IMR-90 (cell line): Measurements from ENCODE around the gene BCAS2. TPM values are rescaled to one million over a fixed set of nuclear protein-coding genes. Genes with fewer than 3 reads are reported as not detected.

ENCODE experiments used
- ATAC-seq: fragments of 200-7000 bp; cut with Tn5 transposase; 2 replicates; pipeline ENCODE4 v1.9.1; 2020; ENCODE audit warnings: low read depth, mild to moderate bottlenecking, moderate library complexity
- BruUV-seq: library from RNA; stranded (reverse); fragments of 400-500 nt; replicated peaks from 2 replicates; lab custom pipeline; 2021; lab: Mats Ljungman, UMichigan
- CTCF ChIA-PET: fragments of 300-600 bp; formaldehyde crosslinking; extraction: SDS; loops from one replicate; lab custom pipeline; 2021; ENCODE audit warnings: antibody characterized with exemption; lab: Yijun Ruan, JAX
- POLR2A ChIA-PET: fragments of 300-600 bp; sonication (Branson Sonifier 250); formaldehyde crosslinking; loops from one replicate; lab custom pipeline; 2022; ENCODE audit warnings: antibody characterized with exemption; ENCODE audit not compliant: unreplicated experiment; lab: Charles Lee
- DNase-seq: peaks from one replicate; pipeline ENCODE4 v3.0.0; 2013
- H2AFZ ChIP-seq: replicated peaks from 2 replicates; pipeline ENCODE3; 2013; ENCODE audit warnings: low read length, mild to moderate bottlenecking; ENCODE audit not compliant: poor library complexity
- H2AK5ac ChIP-seq: 2 replicates; pipeline ENCODE4 v1.6.1; 2013; ENCODE audit warnings: low read depth, low read length, inconsistent platforms
- H2AK9ac ChIP-seq: replicated peaks from 2 replicates; pipeline ENCODE3; 2013; ENCODE audit warnings: mild to moderate bottlenecking, low read depth, low read length, moderate library complexity; ENCODE audit not compliant: poor library complexity
- H2BK120ac ChIP-seq: 2 replicates; pipeline ENCODE4 v1.6.1; 2013; ENCODE audit warnings: low read depth, low read length, inconsistent platforms
- H2BK15ac ChIP-seq: 3 replicates; pipeline ENCODE4 v1.6.1; 2013; ENCODE audit warnings: low read depth, low read length, inconsistent platforms
- H2BK20ac ChIP-seq: 2 replicates; pipeline ENCODE4 v1.6.1; 2013; ENCODE audit warnings: low read depth, mild to moderate bottlenecking, inconsistent platforms, low read length, moderate library complexity
- H2BK5ac ChIP-seq: 2 replicates; pipeline ENCODE4 v1.6.1; 2013; ENCODE audit warnings: mild to moderate bottlenecking, low read depth, low read length, inconsistent platforms; ENCODE audit not compliant: poor library complexity, severe bottlenecking
- H3K14ac ChIP-seq: replicated peaks from 2 replicates; pipeline ENCODE4 v1.6.1; 2013; ENCODE audit warnings: low read depth, low read length, inconsistent platforms
- H3K18ac ChIP-seq: 2 replicates; pipeline ENCODE4 v1.6.1; 2013; ENCODE audit warnings: low read depth, low read length, control low read depth
- H3K23ac ChIP-seq: 2 replicates; pipeline ENCODE4 v1.6.1; 2013; ENCODE audit warnings: low read depth, low read length, inconsistent platforms
- H3K27ac ChIP-seq: 2 replicates; pipeline ENCODE4 v1.5.1; 2013; ENCODE audit warnings: mild to moderate bottlenecking, control low read depth, low read length; ENCODE audit not compliant: insufficient read depth
- H3K27me3 ChIP-seq: 2 replicates; pipeline ENCODE4 v1.6.1; 2013; ENCODE audit warnings: low read length; ENCODE audit not compliant: control insufficient read depth, insufficient read depth
- H3K36me3 ChIP-seq: 2 replicates; pipeline ENCODE4 v1.6.1; 2013; ENCODE audit warnings: low read length, mixed read lengths; ENCODE audit not compliant: control insufficient read depth, insufficient read depth
- H3K4ac ChIP-seq: 2 replicates; pipeline ENCODE4 v1.6.1; 2013; ENCODE audit warnings: low read depth, low read length, inconsistent platforms
- H3K4me1 ChIP-seq: 2 replicates; pipeline ENCODE4 v1.6.1; 2013; ENCODE audit warnings: low read length, mixed read lengths; ENCODE audit not compliant: control insufficient read depth, insufficient read depth
- H3K4me2 ChIP-seq: 2 replicates; pipeline ENCODE4 v1.6.1; 2013; ENCODE audit warnings: low read depth, mild to moderate bottlenecking, control low read depth, low read length, moderate library complexity
- H3K4me3 ChIP-seq: 2 replicates; pipeline ENCODE4 v1.5.1; 2013; ENCODE audit warnings: low read depth, mild to moderate bottlenecking, control low read depth, low read length, moderate library complexity; ENCODE audit not compliant: insufficient read depth
- H3K56ac ChIP-seq: 2 replicates; pipeline ENCODE4 v1.6.1; 2013; ENCODE audit warnings: low read length, inconsistent platforms; ENCODE audit not compliant: insufficient read depth; ENCODE audit errors: extremely low read depth
- H3K79me1 ChIP-seq, 2 experiments: 2 replicates each; pipeline ENCODE4 v1.6.1; 2013; ENCODE audit warnings: low read length in 2 of 2, inconsistent platforms in 1 of 2, low read depth in 1 of 2
- H3K9ac ChIP-seq: 2 replicates; pipeline ENCODE4 v1.6.1; 2013; ENCODE audit warnings: low read depth, low read length, control low read depth
- H3K9me1 ChIP-seq: 2 replicates; pipeline ENCODE4 v1.6.1; 2013; ENCODE audit warnings: low read length, inconsistent platforms; ENCODE audit not compliant: insufficient read depth
- H3K9me3 ChIP-seq: 2 replicates; pipeline ENCODE4 v1.6.1; 2013; ENCODE audit warnings: low read length; ENCODE audit not compliant: control insufficient read depth, insufficient read depth
- H4K20me1 ChIP-seq: 2 replicates; pipeline ENCODE4 v1.6.1; 2013; ENCODE audit warnings: low read length, inconsistent platforms; ENCODE audit not compliant: insufficient read depth
- H4K5ac ChIP-seq: 2 replicates; pipeline ENCODE4 v1.6.1; 2013; ENCODE audit warnings: mild to moderate bottlenecking, low read depth, low read length, control low read depth
- H4K8ac ChIP-seq, 2 experiments: 2 replicates each; pipeline ENCODE4 v1.6.1; 2013; ENCODE audit warnings: low read depth in 2 of 2, low read length in 2 of 2, control low read depth in 1 of 2, inconsistent platforms in 1 of 2
- H4K91ac ChIP-seq: 2 replicates; pipeline ENCODE4 v1.6.1; 2013; ENCODE audit warnings: low read depth, low read length, inconsistent platforms; ENCODE audit not compliant: insufficient read depth
- BHLHE40 ChIP-seq: fragments of 150-350 bp; IDR thresholded peaks from 2 replicates; pipeline ENCODE4 v1.6.1; 2016; ENCODE audit warnings: mild to moderate bottlenecking, low read depth, low read length
- CEBPB ChIP-seq: IDR thresholded peaks from 2 replicates; pipeline ENCODE4 v1.6.1; 2012; ENCODE audit warnings: low read depth, low read length, improper control_type of control experiment
- CHD1 ChIP-seq: IDR thresholded peaks from 2 replicates; pipeline ENCODE4 v1.6.1; 2012; ENCODE audit warnings: low read depth, low read length, improper control_type of control experiment
- CTCF ChIP-seq: conservative IDR thresholded peaks from 2 replicates; pipeline ENCODE4 v1.5.1; 2012; ENCODE audit warnings: mild to moderate bottlenecking, low read depth, low read length, improper control_type of control experiment
- ELK1 ChIP-seq: fragments of 150-350 bp; IDR thresholded peaks from 2 replicates; pipeline ENCODE4 v1.6.1; 2016; ENCODE audit warnings: low read depth, mild to moderate bottlenecking, low read length, moderate library complexity, borderline replicate concordance
- FOS ChIP-seq: fragments of 150-350 bp; IDR thresholded peaks from 2 replicates; pipeline ENCODE4 v1.6.1; 2016; ENCODE audit warnings: low read depth, low read length
- MAFK ChIP-seq: IDR thresholded peaks from 2 replicates; pipeline ENCODE4 v1.6.1; 2012; ENCODE audit warnings: low read depth, low read length, improper control_type of control experiment
- MAZ ChIP-seq: IDR thresholded peaks from 2 replicates; pipeline ENCODE4 v1.6.1; 2012; ENCODE audit warnings: low read depth, mild to moderate bottlenecking, low read length, improper control_type of control experiment, moderate library complexity, borderline replicate concordance
- MXI1 ChIP-seq: IDR thresholded peaks from 2 replicates; pipeline ENCODE4 v1.6.1; 2012; ENCODE audit warnings: low read depth, mild to moderate bottlenecking, low read length, moderate library complexity, borderline replicate concordance
- NFE2L2 ChIP-seq: fragments of 150-350 bp; IDR thresholded peaks from 2 replicates; pipeline ENCODE4 v1.6.1; 2016; ENCODE audit warnings: low read depth, mild to moderate bottlenecking, low read length
- POLR2A ChIP-seq: IDR thresholded peaks from 2 replicates; pipeline ENCODE4 v1.6.1; 2012; ENCODE audit warnings: mild to moderate bottlenecking, low read depth, low read length
- RAD21 ChIP-seq: IDR thresholded peaks from 2 replicates; pipeline ENCODE4 v1.6.1; 2012; ENCODE audit warnings: low read length, improper control_type of control experiment
- RCOR1 ChIP-seq: IDR thresholded peaks from 2 replicates; pipeline ENCODE4 v1.6.1; 2012; ENCODE audit warnings: mild to moderate bottlenecking, low read length, improper control_type of control experiment; ENCODE audit not compliant: insufficient replicate concordance
- RFX5 ChIP-seq: IDR thresholded peaks from 2 replicates; pipeline ENCODE4 v1.8.0; 2012; ENCODE audit warnings: low read depth, mild to moderate bottlenecking, low read length, moderate library complexity
- SMC3 ChIP-seq: fragments of 150-350 bp; IDR thresholded peaks from 2 replicates; pipeline ENCODE4 v1.6.1; 2016; ENCODE audit warnings: low read depth, mild to moderate bottlenecking, antibody characterized with exemption, low read length, moderate library complexity
- USF2 ChIP-seq: fragments of 150-350 bp; IDR thresholded peaks from 2 replicates; pipeline ENCODE4 v1.6.1; 2017; ENCODE audit warnings: mild to moderate bottlenecking, antibody characterized with exemption, low read length, low read depth
- WGBS, 2 experiments: methylation state at CpG; one replicate each; pipeline versions ENCODE4 v1.1.5 to v1.1.7; 2013; ENCODE audit warnings: missing lambda C conversion rate in 2 of 2; ENCODE audit not compliant: insufficient read length in 1 of 2; ENCODE audit errors: extremely low coverage in 2 of 2; 5-methylcytosine and 5-hydroxymethylcytosine counted together
- dilution Hi-C: fragments of 300-500 bp; cut with HindIII; formaldehyde crosslinking; loops from one replicate; pipeline ENCODE4 v1.14.3; 2018; ENCODE audit warnings: low sequenced_read_pairs; ENCODE audit not compliant: unreplicated experiment
- in situ Hi-C: fragments of 300-500 bp; cut with MboI; formaldehyde crosslinking; loops from 3 replicates; pipeline ENCODE4 v1.14.3; 2019; ENCODE audit warnings: low sequenced_read_pairs, inconsistent platforms, mixed read lengths
- intact Hi-C: fragments of 100-400 bp; cut with micrococcal nuclease; formaldehyde crosslinking; loops from 2 replicates; pipeline ENCODE4 v1.10.0; 2022
- polyA plus RNA-seq, 3 experiments: library from polyadenylated mRNA; depleted of rRNA; stranded (reverse); fragments of >200 nt; gene quantifications; 2 replicates each; pipeline ENCODE4 v1.2.3, GENCODE V29; 2012; ENCODE audit warnings: low replicate concordance in 1 of 3
- total RNA-seq: library from RNA; depleted of rRNA; stranded (reverse); fragments of >200 nt; gene quantifications from 2 replicates; pipeline ENCODE4 v1.2.3, GENCODE V29; 2012

Gene BCAS2
- total and polyA plus RNA-seq, 2 of the 4 experiments (the other 2 are of a cell fraction), result 15.4 to 23.1 TPM

- Histone ChIP-seq H3K9me3 (no peaks in the 10 kb centered on the region), H3K23ac (no peak overlapping the region), H2AFZ (no peak overlapping the region), H2BK5ac (no peak overlapping the region), H3K4me2 (no peak overlapping the region), H2BK120ac (no peak overlapping the region), H3K4me1 (no peaks in the 10 kb centered on the region), H3K79me1 (no peaks in the 10 kb centered on the region), H2BK20ac (no peak overlapping the region), H4K5ac (no peak overlapping the region), H2BK15ac (no peak overlapping the region), H2AK5ac (no peak overlapping the region), H3K4me3 (no peak overlapping the region), H4K8ac (no peak overlapping the region), H2AK9ac (no peak overlapping the region), H3K9ac (no peak overlapping the region), H3K36me3 (no peaks in the 10 kb centered on the region), H3K14ac (no peak overlapping the region), H3K18ac (no peak overlapping the region), H3K9me1 (no peaks in the 10 kb centered on the region), H3K56ac (no peak overlapping the region), H3K4ac (no peak overlapping the region), H3K27me3 (no peaks in the 10 kb centered on the region), H4K20me1 (no peaks in the 10 kb centered on the region), H4K91ac (no peak overlapping the region), H3K27ac (no peak overlapping the region)
- TF ChIP-seq MXI1, result no peak
- no peak for TF ChIP-seq RFX5
- no peak for TF ChIP-seq MAFK
- no peak for TF ChIP-seq MAZ
- no peak for TF ChIP-seq CHD1
- TF ChIP-seq CTCF, result no peak
- no peak for TF ChIP-seq USF2
- no peak for TF ChIP-seq FOS
- TF ChIP-seq RCOR1, result no peak
- no peak for TF ChIP-seq RAD21
- TF ChIP-seq NFE2L2, result no peak
- TF ChIP-seq POLR2A, result no peak
- no peak for TF ChIP-seq BHLHE40
- no peak for TF ChIP-seq CEBPB
- no peak for TF ChIP-seq SMC3
- no peak for TF ChIP-seq ELK1
- DNase-seq, result no peak
- dilution Hi-C loops, result no loop called here
- no CpG with 5 or more reads among the region's 7 CpGs for whole genome bisulfite sequencing, 2 experiments
- intact Hi-C loops, result no loop called here
- no peak for ATAC-seq
- no TSS peak for BruUV-seq
- ChIA-PET POLR2A (no interaction called here), CTCF (no interaction called here)
- in situ Hi-C loops, result no loop called here
These were observed 29.2 kb downstream of the BCAS2 start for GRCh38 chr1:114552106-114552639.
